NCI-H1930 (cell line): Measurements from ENCODE around the gene SPATA6L.
"Not testable (repeated sequence)": the region's sequence is repeated elsewhere in the genome, so short reads cannot be mapped to it uniquely, and the experiment has no call there.

Experiments
- DNase-seq, 2 experiments: peaks; one replicate each; lab custom pipeline; 2025; lab: John Stamatoyannopoulos, UW

The SPATA6L gene

DNA sequence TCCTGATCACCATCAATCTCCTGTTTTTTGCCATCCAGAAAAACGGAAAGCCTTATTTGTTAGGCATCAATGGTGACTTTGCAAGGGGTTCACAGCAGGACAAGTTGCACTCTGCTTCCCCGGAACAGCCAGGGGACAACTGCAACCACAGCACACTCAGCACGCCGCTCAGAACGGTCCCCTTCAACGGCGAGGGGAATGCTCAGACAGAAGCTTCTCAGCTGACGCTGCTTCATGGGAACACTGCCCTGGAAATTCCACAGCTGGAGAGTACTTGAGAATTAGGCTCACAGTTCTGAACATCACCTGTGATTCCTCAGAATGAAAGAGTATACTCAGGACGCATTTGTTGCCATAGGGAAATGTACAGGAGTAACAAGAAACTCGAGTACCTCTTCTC is 44.3 kb downstream of the SPATA6L start:
- no peak for DNase-seq

DNA sequence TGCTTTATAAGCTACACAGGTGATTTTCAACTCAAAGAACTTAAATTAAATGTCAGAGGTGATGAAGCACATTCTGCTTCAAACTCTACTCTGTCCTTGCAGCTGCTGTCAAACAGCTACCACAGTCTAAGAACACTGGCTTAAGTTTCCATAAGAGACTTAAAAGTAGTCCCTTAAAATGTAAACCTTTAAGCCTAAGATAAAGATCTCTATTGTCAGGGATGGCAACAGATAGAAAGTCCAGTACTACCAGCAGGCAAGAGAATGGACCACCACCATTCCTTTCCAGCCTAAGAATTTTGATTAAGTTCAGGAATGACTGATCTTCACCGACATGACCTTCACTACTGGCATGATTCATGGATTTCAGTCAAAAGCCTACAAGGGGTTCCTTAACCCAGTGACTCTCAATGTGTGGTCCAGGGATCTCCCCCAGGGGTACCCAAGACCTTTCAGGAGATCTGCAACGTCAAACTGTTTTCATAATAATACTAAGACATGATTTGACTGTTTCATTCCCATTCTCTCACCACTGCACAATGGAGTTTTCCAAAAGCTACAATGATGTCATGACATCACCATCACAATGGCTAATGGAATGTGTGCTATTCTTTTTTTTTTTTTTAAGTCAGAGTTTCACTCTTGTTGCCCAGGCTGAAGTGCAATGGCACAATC is 45.3 kb downstream of the SPATA6L start:
- DNase-seq = no peak

DNA sequence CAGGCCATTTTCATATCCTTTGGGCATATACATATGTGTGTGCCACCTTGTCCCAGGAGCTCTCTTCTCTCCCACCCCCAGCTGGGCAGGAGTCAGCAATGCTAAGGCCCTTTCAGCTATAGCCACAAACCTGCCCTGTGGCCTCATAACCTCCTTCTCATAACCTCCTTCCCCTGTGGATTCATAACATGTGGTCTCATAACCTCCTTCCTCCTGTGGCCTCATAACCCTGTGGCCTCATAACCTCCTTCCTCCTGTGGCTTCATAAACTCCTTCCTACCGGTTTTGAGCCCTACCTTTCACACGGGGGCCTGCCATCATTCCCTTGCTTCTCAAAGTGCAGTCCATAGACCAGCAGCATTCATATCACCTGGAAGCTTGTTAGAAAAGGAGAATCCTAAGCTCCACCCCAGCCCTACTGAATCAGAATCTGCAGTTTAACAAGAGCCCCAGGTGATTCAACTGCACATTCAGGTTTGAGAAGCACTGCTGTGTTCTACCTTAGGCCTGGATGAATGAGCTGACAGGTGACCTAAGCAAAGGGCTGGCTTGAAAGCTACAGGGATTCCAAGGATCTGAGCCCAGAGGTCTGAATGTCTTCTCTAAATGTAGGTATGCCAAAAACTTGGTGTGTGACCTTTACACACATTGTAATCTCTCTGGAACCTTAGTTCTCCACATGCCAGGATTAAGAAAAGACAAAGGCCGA is 46.1 kb downstream of the SPATA6L start:
- DNase-seq = no peak

DNA sequence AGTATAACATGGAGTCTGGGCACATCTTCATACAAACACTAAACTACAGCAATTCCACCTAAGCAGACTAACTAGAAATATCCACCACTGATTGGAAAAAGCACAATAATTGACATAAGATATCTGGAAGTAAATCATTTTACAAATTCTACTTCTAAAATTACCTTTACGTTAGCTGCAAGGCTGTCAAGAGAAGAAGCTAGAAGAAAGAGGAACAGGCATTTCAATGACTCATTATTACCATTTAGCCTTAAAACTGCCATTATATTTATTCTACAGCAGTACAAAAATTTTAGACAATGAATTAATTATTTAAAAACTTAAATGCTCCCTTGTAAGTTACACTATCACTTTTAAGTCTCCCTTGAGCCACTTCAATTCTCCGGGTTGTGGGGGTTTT is 47.6 kb downstream of the SPATA6L start:
- no peak for DNase-seq

DNA sequence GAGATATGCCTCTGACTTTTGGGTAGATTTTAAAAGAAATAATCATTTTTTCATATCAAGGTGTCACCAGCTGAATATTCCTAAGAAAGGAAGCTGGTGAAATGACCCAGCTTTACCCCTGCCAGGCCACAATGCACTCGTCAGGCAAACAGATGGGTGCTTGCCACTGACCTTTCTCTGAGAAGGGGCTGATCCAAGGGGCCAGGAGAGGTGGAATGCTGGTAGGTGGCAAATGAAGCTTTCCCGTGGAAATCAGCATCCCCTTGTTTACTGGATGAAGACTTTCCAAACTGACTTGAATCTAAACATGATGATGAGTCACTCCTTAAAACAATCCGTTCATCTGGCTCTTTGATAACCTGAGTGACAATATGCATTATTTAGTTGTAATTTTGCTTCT is 48.5 kb downstream of the SPATA6L start:
- no peak for DNase-seq

DNA sequence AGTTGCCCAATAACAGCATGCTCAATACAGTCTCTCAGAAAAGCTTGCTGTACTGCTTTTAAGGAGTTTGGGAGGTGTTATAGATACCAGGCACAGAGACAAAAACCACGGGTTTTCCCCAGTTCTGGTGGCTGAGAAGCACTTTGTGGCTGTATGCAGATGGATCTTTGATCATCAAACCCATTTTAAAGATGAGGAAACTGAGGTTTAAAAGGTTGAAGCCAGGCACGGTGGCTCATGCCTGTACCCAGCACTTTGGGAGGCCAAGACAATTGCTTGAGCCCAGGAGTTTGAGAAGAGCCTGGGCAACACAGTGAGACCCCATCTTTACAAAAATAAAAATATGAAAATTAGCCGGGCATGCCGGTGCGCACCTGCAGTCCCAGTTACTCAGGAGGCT is 50.5 kb downstream of the SPATA6L start:
- no peak for DNase-seq

DNA sequence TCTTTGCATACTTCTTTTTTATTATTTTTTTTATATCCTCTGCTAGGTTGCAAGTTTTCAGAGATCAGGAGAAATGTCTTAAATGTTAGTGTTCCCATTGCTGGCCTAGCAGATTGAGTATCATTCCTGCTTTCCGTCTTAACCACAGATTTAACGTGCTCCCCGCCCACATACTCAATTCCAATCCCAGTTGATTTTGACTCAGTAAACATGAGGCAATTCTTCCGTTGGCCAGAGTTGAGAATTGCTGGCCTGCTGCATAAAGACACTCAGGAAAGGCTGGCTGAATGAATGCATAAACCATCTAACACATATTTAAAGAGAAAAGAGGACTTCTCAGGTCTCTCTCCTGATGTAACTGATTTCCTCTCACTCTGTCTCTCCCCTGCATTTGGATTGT is 51.0 kb downstream of the SPATA6L start:
- DNase-seq = no peak

DNA sequence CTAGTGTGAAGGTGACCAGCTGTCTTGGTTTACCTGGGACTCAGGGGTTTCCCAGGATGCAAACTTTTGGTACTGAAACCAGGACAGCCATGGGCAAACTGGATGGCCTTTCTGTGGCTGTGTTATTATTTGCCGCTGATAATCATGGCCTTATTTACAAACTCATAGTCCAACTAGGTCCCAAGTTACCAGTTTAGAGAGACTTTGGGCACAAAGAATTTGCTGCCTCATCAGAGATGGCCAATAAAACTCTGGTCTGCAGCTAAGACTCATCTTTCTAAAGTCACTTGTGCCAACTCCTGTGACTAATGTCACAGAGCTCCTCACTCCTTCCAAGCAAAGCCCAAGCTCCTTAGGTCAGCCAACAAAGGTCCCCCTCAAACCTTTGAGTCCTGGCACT is 51.7 kb downstream of the SPATA6L start:
- no peak for DNase-seq

DNA sequence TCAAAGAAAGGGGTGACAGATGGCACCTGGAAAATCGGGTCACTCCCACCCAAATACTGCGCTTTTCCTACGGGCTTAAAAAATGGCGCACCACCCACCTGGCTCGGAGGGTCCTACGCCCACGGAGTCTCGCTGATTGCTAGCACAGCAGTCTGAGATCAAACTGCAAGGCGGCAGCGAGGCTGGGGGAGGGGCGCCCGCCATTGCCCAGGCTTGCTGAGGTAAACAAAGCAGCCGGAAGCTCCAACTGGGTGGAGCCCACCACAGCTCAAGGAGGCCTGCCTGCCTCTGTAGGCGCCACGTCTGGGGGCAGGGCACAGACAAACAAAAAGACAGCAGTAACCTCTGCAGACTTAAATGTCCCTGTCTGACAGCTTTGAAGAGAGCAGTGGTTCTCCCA is 60.2 kb downstream of the SPATA6L start:
- not testable (repeated sequence) for DNase-seq

DNA sequence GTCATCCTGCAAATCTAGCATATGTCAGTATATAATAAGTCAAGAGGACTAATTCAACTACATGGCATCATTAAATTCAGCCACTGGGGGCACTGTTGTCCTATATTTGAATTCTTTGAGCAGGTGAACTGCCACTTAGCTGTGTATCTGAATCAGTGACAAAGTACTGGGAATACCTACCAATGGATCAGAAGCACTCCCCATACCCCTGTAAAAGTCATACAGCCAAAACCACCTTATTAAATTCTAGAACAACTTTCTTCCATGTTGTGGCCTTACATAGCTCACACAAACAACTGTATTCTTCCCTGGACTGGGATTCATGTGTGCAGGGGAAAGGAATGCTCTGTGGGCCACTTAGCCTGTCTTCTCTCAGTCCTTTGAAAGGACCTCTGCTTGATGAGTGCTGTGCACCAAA is 61.6 kb downstream of the SPATA6L start:
- DNase-seq = peak; percentile 62 to 80

DNA sequence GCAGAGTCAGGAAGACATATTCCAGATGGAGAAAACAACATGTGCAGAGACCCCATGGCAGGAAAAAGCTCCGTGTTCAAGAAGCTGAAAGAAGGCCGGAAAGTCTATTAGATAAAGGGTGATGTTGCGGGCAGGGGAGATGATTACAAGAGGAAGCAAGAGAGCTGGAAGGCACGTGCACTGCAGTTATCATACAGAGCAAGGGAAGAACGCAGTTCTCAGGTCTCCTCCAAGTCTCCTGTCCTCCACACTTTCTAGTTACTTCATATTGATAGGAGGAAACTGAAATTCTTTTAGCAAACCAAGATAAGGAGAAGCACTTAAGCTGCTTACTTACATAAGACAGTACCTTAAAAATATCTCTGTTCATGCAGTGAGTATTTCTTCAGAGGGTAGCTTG is 62.5 kb downstream of the SPATA6L start:
- no peak for DNase-seq

DNA sequence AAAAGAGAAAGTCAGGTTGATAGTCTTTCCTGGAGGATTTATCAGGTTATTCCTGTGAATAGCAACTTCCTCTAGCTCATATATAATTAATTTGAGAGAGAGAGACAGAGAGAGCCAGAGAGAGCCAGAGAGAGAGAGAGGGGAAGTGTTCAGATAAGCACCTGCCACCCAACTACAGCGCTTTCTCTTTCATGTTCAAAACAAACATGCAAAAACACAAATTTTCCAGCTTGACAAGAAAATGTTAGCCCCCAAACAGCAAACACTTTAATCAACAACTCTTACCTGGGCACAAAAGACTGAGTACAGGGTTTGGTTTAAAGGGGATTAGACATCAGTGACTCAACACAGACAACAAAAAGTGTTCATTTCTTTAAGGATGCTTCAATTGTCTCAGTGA is 65.9 kb downstream of the SPATA6L start:
- no peak for DNase-seq

DNA sequence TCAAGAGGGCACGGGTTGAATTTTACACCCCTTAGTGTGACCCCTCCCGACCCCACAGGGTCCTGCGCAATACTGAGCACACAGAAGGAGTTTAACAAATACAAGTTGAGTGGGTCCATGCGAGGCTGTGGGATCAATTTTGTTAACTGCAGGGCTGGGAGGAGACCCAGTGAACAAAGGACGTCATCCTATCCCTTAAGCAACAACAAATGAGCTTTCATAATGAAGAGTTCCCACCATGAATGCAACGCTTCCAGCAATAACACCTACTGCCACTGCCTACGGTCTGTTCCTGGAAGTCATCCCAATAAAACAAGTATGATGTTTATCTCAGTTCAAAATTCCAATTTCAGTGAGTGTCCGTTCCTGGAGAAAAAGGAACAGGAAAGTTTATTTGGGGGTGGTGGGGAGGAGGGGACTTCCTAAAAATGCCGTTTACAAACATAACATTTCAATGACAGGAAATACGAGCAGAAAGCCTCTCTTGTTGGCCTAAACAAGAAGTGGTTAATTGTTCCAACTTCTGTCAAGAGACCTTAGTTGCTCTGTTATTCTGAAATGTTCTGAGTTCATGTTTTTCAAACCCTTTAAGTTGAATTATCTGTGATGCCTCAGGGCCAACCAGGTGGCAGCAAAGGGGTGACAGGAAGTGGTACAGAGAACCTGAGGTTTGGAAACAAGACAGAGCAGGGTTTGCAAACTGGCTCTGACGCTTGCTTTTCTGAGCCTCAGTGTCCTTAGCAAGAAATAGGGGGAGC is 69.9 kb downstream of the SPATA6L start:
- no peak for DNase-seq

DNA sequence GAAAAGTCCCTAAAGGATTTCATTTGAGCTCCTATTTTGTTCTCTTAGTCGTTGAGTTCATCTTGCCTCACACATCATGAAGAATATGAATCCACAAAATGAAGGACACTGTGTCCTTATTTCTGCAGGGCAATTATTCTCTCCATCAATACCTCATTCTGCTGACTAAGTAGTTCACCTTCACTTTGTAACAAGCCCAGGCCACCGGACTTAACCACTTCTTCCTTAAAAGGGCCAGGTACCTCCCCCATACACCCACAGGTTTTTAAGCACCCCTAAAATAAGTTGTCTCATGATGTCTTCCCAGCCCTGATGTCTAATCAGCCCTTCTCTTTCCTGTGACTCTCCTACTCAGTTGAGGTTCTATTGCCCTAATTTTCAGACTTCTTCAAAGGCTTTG is 71.3 kb downstream of the SPATA6L start:
- no peak for DNase-seq

DNA sequence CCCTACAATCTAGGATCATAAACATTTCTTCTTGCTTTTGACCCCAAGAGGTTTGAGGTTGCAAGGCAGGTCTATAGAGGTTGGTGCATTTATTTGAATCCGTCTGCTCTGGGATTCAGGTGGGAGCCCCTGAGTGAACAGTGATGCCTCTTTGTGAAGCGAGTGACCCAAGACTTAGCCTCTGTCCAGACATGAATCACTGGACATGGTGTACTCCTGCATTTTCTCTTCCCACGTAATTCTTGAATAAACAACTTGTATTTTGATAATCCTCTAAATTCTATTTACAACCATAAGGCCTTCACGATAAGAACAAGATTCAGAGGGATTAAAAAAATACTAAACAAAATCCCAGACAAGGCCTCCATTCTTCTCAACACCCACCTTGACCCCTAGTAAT is 71.7 kb downstream of the SPATA6L start:
- DNase-seq = no peak

DNA sequence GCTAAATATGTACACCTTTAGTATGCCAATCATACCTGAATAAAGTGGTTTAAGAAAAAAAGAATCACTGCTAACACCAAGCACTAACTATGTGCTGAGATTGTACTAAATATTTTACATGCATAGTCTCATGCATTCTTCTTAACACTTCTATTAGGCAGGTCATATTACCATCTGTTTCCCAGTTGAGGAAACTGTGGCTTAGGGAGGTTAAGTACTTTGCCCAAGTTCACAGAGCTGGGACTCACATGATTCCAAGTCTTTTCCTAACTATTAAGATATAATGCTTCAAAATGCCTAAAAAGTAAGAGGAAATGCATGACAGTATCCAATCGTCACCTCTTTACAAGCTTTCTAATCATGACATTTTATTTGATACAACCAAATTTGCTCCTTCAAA is 73.4 kb downstream of the SPATA6L start:
- DNase-seq = no peak

DNA sequence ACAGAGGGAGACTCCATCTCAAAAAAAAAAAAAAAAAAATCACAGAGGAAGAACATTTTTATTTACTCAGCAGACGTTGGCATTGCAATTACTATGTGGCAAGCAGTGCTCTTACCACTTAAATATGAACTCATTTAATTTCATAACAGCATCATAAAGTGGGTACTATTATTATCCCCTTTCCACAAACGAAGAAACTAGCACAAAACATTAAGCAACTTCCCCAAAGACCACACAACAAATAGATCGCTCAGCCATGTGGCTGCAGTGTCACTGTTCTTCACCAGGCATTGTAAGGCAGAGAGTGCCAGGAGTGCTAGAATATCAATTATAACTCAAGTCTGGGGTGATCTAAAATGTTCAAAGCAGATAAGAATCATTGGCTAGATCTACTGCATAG is 74.0 kb downstream of the SPATA6L start:
- DNase-seq = no peak

DNA sequence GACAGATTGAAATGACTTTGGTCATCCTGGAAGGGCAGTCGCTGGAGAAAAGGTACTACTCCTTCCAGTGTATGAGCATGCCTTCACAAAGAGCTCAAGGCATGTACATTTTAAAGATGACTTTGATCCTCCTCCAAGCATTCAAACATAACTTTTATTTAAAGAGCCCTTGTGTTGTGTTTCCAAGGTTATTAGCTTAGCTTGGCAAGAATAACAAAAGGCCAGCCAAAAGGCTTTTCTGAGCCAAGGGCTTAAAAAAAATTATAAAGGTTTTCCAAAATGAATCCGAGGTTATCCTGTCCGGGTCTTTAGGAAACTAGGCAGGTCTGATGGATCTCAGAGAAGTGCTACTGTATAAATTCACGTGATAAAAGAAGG is 75.2 kb downstream of the SPATA6L start:
- DNase-seq = no peak

DNA sequence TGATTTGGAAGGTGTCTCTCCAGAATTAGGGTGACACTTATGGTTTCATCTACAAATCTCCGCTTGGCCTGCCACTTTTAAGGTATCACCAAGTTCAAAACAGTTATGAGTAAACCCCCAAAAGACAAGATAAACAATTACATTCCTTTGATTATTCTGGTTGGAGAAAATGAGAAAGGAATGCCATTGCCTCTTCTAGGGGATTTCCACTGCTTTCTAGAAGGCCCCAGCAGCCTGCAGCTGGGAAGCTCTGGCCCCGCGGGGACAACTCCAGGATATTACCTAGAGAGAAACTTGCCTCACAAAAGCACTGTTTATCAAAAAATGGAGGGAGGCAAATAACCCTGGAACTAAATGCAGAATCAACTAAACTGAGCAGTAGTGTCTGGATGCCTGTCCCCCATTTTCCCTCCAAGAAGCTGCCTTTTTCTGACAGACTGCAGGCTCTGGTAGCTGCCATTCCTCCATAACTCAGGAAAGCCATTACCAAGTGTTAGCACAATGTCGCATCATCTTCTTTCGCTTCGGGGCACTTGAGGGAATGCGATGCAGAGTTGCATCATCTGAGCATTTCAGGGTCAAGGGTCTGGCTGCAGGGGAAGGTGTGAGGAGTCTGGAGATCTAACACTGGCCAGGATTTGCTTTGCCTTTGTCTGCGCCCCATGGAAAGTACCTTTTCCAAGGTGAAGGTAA is 75.7 kb downstream of the SPATA6L start:
- no peak for DNase-seq

DNA sequence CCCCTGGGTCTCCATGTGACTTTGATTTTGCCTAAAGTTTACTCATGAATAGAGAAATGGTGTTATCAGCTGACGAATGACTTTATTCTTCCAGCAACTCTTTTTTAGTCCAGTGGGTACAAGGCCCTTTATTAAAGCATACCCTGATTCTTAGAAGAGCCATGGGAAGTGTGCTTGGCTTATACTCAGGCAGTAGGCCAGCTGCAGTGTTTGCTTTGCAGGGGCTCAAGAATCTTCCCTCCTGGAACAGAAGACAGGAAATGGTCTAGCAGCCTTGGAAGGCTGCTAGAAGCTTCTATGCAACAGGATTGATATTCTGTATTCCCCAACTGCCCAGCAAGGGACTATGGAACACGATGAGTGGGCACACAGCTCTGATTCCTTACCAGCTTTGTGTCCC is 77.6 kb downstream of the SPATA6L start:
- no peak for DNase-seq

DNA sequence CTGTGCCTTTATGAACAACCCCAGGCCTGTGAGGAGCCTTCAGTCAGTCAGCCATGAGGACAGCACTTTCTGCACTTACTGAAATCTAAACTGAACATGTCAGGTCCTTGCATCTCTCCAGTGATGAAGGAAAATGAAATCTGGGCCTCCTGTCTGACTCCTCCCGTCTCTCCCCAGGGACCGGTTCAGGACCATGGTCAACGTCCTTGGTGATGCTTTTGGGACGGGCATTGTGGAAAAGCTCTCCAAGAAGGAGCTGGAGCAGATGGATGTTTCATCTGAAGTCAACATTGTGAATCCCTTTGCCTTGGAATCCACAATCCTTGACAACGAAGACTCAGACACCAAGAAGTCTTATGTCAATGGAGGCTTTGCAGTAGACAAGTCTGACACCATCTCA is 81.1 kb downstream of the SPATA6L start:
- no peak for DNase-seq

DNA sequence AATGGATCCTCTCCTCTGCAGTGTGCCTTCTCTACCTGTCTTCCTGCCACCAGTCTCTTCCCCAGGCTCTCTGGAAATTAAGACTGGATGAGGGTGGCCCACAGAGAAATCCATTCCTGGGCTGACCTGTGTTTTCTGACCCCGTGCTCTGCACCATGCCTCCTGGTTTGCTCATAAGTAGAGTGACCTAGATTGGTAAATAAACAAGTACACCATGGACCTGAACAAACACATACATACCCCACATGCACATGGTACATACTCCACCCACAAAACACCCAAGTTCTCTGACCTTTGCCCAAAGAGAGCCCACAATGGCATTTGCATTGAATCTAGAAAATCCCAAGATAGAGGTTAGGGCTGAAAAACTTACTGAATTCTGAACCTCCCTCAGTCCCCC is 81.6 kb downstream of the SPATA6L start:
- no peak for DNase-seq

DNA sequence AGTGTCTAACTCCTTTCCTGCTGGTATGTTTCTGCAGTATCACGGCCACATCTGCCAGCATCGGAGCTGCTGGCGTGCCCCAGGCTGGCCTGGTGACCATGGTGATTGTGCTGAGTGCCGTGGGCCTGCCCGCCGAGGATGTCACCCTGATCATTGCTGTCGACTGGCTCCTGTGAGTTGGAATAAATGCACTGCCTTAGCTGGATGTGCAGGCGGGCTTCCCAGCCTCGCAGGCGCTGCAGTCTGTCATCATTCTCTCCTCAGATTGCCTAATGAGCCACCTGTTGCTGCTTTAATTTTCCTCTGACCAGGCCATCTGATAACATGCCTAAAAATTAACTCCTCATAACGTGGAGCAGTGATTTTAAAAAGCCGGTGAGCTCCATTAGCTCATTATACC is 83.3 kb downstream of the SPATA6L start:
- no peak for DNase-seq
